Sigmoid colon (tissue), 4 donors: ENCODE results near the gene ATOH8.

Source experiments
- POLR2A ChIP-seq, 2 donors: fragments of 450-650 bp; IDR thresholded peaks; one replicate each; pipeline ENCODE4 v1.6.1; 2016; ENCODE audit warnings: antibody characterized with exemption in 2 of 2, mild to moderate bottlenecking in 2 of 2, moderate library complexity in 2 of 2
- POLR2AphosphoS5 ChIP-seq, 4 donors: sonication (generic); formaldehyde crosslinking; IDR thresholded peaks; one replicate each; pipeline ENCODE4 v1.6.1; 2017; ENCODE audit warnings: antibody characterized with exemption in 4 of 4

DNA sequence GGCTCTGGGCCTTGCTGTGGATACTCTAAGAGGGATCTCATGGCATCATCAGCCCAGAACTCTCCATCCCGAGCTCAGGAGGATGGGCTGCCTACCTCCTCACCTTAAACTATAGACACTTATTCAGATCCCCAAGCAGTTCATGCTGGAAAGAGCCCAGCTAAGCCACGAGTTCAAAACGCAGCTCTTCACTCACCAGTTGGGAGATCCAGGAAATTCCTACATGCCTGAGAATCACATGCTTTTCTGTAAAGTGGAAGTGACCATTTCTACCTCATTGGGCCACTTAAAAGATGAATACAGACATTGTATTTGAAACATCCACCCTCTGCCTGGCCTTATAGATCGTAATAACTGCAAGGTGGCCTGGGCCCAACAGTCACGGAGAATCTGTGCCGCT, 6.6 kb downstream of the ATOH8 start:
- TF ChIP-seq POLR2AphosphoS5 (IDR thresholded peaks at IDR 0.05) (no peak), POLR2A (IDR thresholded peaks at IDR 0.05) (no peak)
